Measurements from ENCODE around the gene TMEM163. TPM values are rescaled to one million over a fixed set of nuclear protein-coding genes. Genes with fewer than 3 reads are reported as not detected.

The TMEM163 gene
- total and polyA plus RNA-seq, 2 donors (not counting 3 experiments of a cell fraction or from before 2014, with no cell fraction given): 1.0 to 2.8 TPM

DNA sequence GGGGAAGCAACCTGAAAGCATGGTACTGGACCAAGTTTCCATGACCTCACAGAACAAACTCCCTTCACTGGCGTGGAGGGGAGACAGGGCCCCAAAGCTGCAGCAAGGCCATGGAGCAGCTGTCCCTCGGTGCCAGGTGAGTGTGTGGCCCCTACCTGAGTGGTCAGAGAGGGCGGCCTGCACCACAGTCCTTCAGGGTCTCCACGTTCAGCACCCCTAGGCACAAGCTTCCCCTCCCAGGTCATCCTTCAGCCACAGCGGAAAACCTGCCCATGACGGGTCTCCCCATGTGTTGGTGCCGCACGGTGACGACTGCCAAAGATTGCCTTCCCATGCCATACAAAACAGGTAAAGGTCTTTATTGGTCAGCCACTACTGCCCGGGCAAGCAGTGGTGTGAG is 263.4 kb downstream of the TMEM163 start:
- TF ChIP-seq POLR2A (IDR thresholded peaks at IDR 0.05; ENCODE audit: low read depth, low read length) (no peak), JUN (IDR thresholded peaks at IDR 0.05; ENCODE audit: borderline replicate concordance, insufficient read depth, insufficient read length, low read depth) (no peak), EZH2 (IDR thresholded peaks at IDR 0.05; ENCODE audit: borderline replicate concordance, low read depth, low read length, severe bottlenecking) (no peak)
- TF ChIP-seq, protein P1, sequence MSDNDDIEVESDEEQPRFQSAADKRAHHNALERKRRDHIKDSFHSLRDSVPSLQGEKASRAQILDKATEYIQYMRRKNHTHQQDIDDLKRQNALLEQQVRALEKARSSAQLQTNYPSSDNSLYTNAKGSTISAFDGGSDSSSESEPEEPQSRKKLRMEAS (IDR thresholded peaks at IDR 0.05; ENCODE audit: insufficient read depth, insufficient read length): no peak
- DNase-seq (ENCODE audit: low read depth, low spot score) (no peak), FAIRE-seq (no peak)
- Histone ChIP-seq H3K27me3 (ENCODE audit: control insufficient read depth in 2 of 2, insufficient read depth in 2 of 2, low read length in 2 of 2) (no peaks in the 10 kb centered on the region), H3K27ac (ENCODE audit: insufficient read depth, low read depth, low read length) (no peak overlapping the region), H4K20me1 (replicated peaks; ENCODE audit: control insufficient read depth, extremely low read depth, insufficient read depth, low read length) (no peaks in the 10 kb centered on the region), H3K9ac (replicated peaks; ENCODE audit: extremely low read depth, insufficient read depth, low read length) (no peak overlapping the region), H3K36me3 (ENCODE audit: control insufficient read depth in 2 of 2, extremely low read depth in 1 of 2, insufficient read depth in 2 of 2, low read length in 2 of 2) (no peaks in the 10 kb centered on the region), H3K9me1 (replicated peaks; ENCODE audit: control insufficient read depth, extremely low read depth, insufficient read depth, low read length) (no peaks in the 10 kb centered on the region), H3K79me2 (ENCODE audit: control insufficient read depth, insufficient read depth, low read length) (no peaks in the 10 kb centered on the region), H3K4me2 (ENCODE audit: insufficient read depth, low read length) (no peak overlapping the region), H2AFZ (ENCODE audit: low read depth, low read length) (no peak overlapping the region), H3K4me1 (ENCODE audit: control insufficient read depth, extremely low read depth, insufficient read depth, low read length) (peaks cover 5% of the 10 kb centered on the region), H3K9me3 (replicated peaks; ENCODE audit: control insufficient read depth, insufficient read depth, low read length) (no peaks in the 10 kb centered on the region), H3K4me3 (replicated peaks in 1 of 3; ENCODE audit: insufficient read depth in 1 of 3, low read depth in 1 of 3, low read length in 3 of 3) (no peak overlapping the region)
- dilution Hi-C loops (cut with MboI; ENCODE audit: extremely low pct_ligation_motif_present, low sequenced_read_pairs): no loop called here
- intact Hi-C loops (cut with micrococcal nuclease): no loop called here
- no TSS peak for BruUV-seq (replicated peaks)
- CTCF ChIA-PET: interaction anchor here (0.9 to 11.1 kb wide), 5 partner anchors 78 to 569 kb away, joined by 3 to 234 read pairs (median 6); no protein-coding TSS in a partner anchor
- POLR2A ChIA-PET: no interaction called here

DNA sequence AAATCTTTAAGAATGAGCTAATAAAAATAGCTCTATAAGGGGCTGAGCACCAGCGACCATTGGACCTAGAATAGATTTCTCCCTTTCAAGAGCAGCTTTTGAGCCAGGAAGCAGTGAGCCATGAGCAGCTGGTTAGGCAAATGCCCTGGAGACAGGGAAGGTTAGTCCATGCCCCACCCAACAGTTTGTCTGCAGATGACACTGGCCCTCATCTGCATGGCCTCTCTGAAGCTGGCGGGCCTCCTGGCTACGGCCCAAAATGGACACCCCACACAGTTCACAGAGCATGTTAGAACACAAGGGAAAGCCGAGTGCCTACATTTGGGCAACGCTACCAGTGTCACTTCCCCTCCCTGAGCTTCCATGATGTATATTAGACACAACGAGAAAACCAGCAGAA is 263.9 kb downstream of the TMEM163 start:
- Histone ChIP-seq H3K4me2 (ENCODE audit: insufficient read depth, low read length) (no peak overlapping the region), H2AFZ (ENCODE audit: low read depth, low read length) (no peak overlapping the region), H3K79me2 (ENCODE audit: control insufficient read depth, insufficient read depth, low read length) (no peaks in the 10 kb centered on the region), H3K4me3 (replicated peaks in 1 of 3; ENCODE audit: insufficient read depth in 1 of 3, low read depth in 1 of 3, low read length in 3 of 3) (no peak overlapping the region), H3K27ac (ENCODE audit: insufficient read depth, low read depth, low read length) (no peak overlapping the region), H4K20me1 (replicated peaks; ENCODE audit: control insufficient read depth, extremely low read depth, insufficient read depth, low read length) (no peaks in the 10 kb centered on the region), H3K4me1 (ENCODE audit: control insufficient read depth, extremely low read depth, insufficient read depth, low read length) (peaks cover 5% of the 10 kb centered on the region), H3K27me3 (ENCODE audit: control insufficient read depth in 2 of 2, insufficient read depth in 2 of 2, low read length in 2 of 2) (no peaks in the 10 kb centered on the region), H3K9me1 (replicated peaks; ENCODE audit: control insufficient read depth, extremely low read depth, insufficient read depth, low read length) (no peaks in the 10 kb centered on the region), H3K9me3 (replicated peaks; ENCODE audit: control insufficient read depth, insufficient read depth, low read length) (no peaks in the 10 kb centered on the region), H3K36me3 (ENCODE audit: control insufficient read depth in 2 of 2, extremely low read depth in 1 of 2, insufficient read depth in 2 of 2, low read length in 2 of 2) (no peaks in the 10 kb centered on the region), H3K9ac (replicated peaks; ENCODE audit: extremely low read depth, insufficient read depth, low read length) (no peak overlapping the region)
- intact Hi-C loops (cut with micrococcal nuclease) (loop anchor here (5.0 kb wide), 1 partner anchor 248 kb away; no protein-coding TSS in a partner anchor), dilution Hi-C loops (cut with MboI; ENCODE audit: extremely low pct_ligation_motif_present, low sequenced_read_pairs) (no loop called here)
- BruUV-seq (replicated peaks): no TSS peak
- FAIRE-seq (no peak), DNase-seq (ENCODE audit: low read depth, low spot score) (no peak)
- POLR2A ChIA-PET: no interaction called here
- TF ChIP-seq, protein P1 (IDR thresholded peaks at IDR 0.05; ENCODE audit: insufficient read depth, insufficient read length): no peak
- TF ChIP-seq, protein P2, sequence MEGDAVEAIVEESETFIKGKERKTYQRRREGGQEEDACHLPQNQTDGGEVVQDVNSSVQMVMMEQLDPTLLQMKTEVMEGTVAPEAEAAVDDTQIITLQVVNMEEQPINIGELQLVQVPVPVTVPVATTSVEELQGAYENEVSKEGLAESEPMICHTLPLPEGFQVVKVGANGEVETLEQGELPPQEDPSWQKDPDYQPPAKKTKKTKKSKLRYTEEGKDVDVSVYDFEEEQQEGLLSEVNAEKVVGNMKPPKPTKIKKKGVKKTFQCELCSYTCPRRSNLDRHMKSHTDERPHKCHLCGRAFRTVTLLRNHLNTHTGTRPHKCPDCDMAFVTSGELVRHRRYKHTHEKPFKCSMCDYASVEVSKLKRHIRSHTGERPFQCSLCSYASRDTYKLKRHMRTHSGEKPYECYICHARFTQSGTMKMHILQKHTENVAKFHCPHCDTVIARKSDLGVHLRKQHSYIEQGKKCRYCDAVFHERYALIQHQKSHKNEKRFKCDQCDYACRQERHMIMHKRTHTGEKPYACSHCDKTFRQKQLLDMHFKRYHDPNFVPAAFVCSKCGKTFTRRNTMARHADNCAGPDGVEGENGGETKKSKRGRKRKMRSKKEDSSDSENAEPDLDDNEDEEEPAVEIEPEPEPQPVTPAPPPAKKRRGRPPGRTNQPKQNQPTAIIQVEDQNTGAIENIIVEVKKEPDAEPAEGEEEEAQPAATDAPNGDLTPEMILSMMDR (IDR thresholded peaks at IDR 0.05; ENCODE audit: extremely low read depth in 1 of 2, insufficient read depth in 1 of 2, low read depth in 1 of 2, low read length in 2 of 2): no peak
- TF ChIP-seq GATA2 (IDR thresholded peaks at IDR 0.05; ENCODE audit: insufficient read depth, insufficient read length, low read depth, low read length) (no peak), EZH2 (IDR thresholded peaks at IDR 0.05; ENCODE audit: borderline replicate concordance, low read depth, low read length, severe bottlenecking) (no peak), FOS (IDR thresholded peaks at IDR 0.05; ENCODE audit: borderline replicate concordance, insufficient read depth, low read length) (no peak), POLR2AphosphoS5 (IDR thresholded peaks at IDR 0.05; ENCODE audit: insufficient read depth, low read depth, low read length) (no peak), JUN (IDR thresholded peaks at IDR 0.05; ENCODE audit: borderline replicate concordance, insufficient read depth, insufficient read length, low read depth) (no peak), MYC (IDR thresholded peaks at IDR 0.05; ENCODE audit: low read depth, low read length) (no peak), POLR2A (IDR thresholded peaks at IDR 0.05; ENCODE audit: low read depth, low read length) (no peak)
- CTCF ChIA-PET: interaction anchor here (0.9 to 11.1 kb wide), 5 partner anchors 78 to 568 kb away, joined by 3 to 234 read pairs (median 6); no protein-coding TSS in a partner anchor
